HepG2 (cell line): ENCODE results near the gene LMNA. TPM values are rescaled to one million over a fixed set of nuclear protein-coding genes. Genes with fewer than 3 reads are reported as not detected.

Experiments used
- EEA1 ChIP-seq: sonication (generic); formaldehyde crosslinking; IDR thresholded peaks from 2 replicates; pipeline ENCODE4 v1.5.1; 2020; ENCODE audit warnings: mild to moderate bottlenecking, missing genetic modification reagents, borderline replicate concordance
- JARID2 ChIP-seq: sonication (generic); formaldehyde crosslinking; IDR thresholded peaks from 2 replicates; pipeline ENCODE4 v1.8.1; 2023; ENCODE audit warnings: missing genetic modification reagents, inconsistent platforms; ENCODE audit not compliant: insufficient replicate concordance
- MIXL1 ChIP-seq: IDR thresholded peaks from 2 replicates; pipeline ENCODE4 v1.6.1; 2016
- MXI1 ChIP-seq: IDR thresholded peaks from 3 replicates; pipeline ENCODE4 v1.6.1; 2012; ENCODE audit warnings: low read depth, low read length, inconsistent platforms, borderline replicate concordance
- NCOA5 ChIP-seq: sonication (generic); formaldehyde crosslinking; IDR thresholded peaks from 2 replicates; pipeline ENCODE4 v1.4.0; 2020; ENCODE audit warnings: missing genetic modification reagents
- NR1H2 ChIP-seq: sonication (generic); formaldehyde crosslinking; IDR thresholded peaks from 2 replicates; pipeline ENCODE4 v1.8.1; 2022; ENCODE audit warnings: low read depth, missing genetic modification reagents, borderline replicate concordance
- SNAI1 ChIP-seq: sonication (generic); formaldehyde crosslinking; IDR thresholded peaks from 2 replicates; pipeline ENCODE4 v1.5.0; 2020; ENCODE audit warnings: mild to moderate bottlenecking, missing genetic modification reagents, borderline replicate concordance
- TOPORS ChIP-seq: sonication (generic); formaldehyde crosslinking; IDR thresholded peaks from 2 replicates; pipeline ENCODE4 v1.8.0; 2023; ENCODE audit warnings: mild to moderate bottlenecking, missing genetic modification reagents
- ZFP41 ChIP-seq: sonication (generic); formaldehyde crosslinking; IDR thresholded peaks from 2 replicates; pipeline ENCODE4 v1.4.0; 2020; ENCODE audit warnings: mild to moderate bottlenecking, missing genetic modification reagents, borderline replicate concordance
- ZNF121 ChIP-seq: sonication (generic); formaldehyde crosslinking; IDR thresholded peaks from 2 replicates; pipeline ENCODE4 v1.5.0; 2020; ENCODE audit warnings: mild to moderate bottlenecking, missing genetic modification reagents
- ZNF264 ChIP-seq: sonication (generic); formaldehyde crosslinking; IDR thresholded peaks from 2 replicates; pipeline ENCODE4 v1.4.0; 2020; ENCODE audit warnings: missing genetic modification reagents
- ZNF350 ChIP-seq: sonication (generic); formaldehyde crosslinking; IDR thresholded peaks from 2 replicates; pipeline ENCODE4 v1.4.0; 2020; ENCODE audit warnings: mild to moderate bottlenecking, low read depth, missing genetic modification reagents, borderline replicate concordance
- ZNF550 ChIP-seq: sonication (generic); formaldehyde crosslinking; IDR thresholded peaks from 2 replicates; pipeline ENCODE4 v1.4.0; 2020; ENCODE audit warnings: mild to moderate bottlenecking, missing genetic modification reagents, borderline replicate concordance
- ZNF616 ChIP-seq: sonication (generic); formaldehyde crosslinking; IDR thresholded peaks from 2 replicates; pipeline ENCODE4 v1.5.0; 2020; ENCODE audit warnings: low read depth, mild to moderate bottlenecking, missing genetic modification reagents
- ZNF782 ChIP-seq: sonication (generic); formaldehyde crosslinking; IDR thresholded peaks from 2 replicates; pipeline ENCODE4 v1.4.0; 2020; ENCODE audit warnings: missing genetic modification reagents, mild to moderate bottlenecking, borderline replicate concordance
- ZNF792 ChIP-seq: IDR thresholded peaks from 2 replicates; pipeline ENCODE4 v1.6.1; 2016
- polyA plus RNA-seq, 8 experiments: library from polyadenylated mRNA; depleted of rRNA in 3 of 8; stranded (reverse) in 7 of 8; unstranded in 1 of 8; fragments of >200 nt; fragmentation: Illumina TruSeq in 4 of 8; extraction: Trizol in 4 of 8; gene quantifications; 2 replicates each; pipeline versions ENCODE4 v1.2.1 to v1.2.3, GENCODE V29; 2011 to 2016; ENCODE audit warnings: low read depth in 4 of 8, missing spikeins in 1 of 8, mixed read lengths in 1 of 8; ENCODE audit not compliant: insufficient read depth in 1 of 8
- total RNA-seq, 5 experiments: library from RNA; depleted of rRNA; stranded (reverse); fragments of >200 nt; fragmentation: Illumina TruSeq; extraction: Trizol; gene quantifications; 2 replicates each; pipeline ENCODE4 v1.2.3, GENCODE V29; 2016; ENCODE audit warnings: low read depth in 1 of 5
- TF ChIP-seq, protein P1 (sequence below): sonication (generic); formaldehyde crosslinking; IDR thresholded peaks from 2 replicates; pipeline ENCODE4 v1.5.0; 2020; ENCODE audit warnings: mild to moderate bottlenecking, missing genetic modification reagents
- TF ChIP-seq, protein P2 (sequence below): sonication (generic); formaldehyde crosslinking; IDR thresholded peaks from 2 replicates; pipeline ENCODE4 v1.5.0; 2020; ENCODE audit warnings: mild to moderate bottlenecking, missing genetic modification reagents
- TF ChIP-seq, protein P3 (sequence below): sonication (generic); formaldehyde crosslinking; IDR thresholded peaks from 2 replicates; pipeline ENCODE4 v1.5.1; 2020; ENCODE audit warnings: mild to moderate bottlenecking, missing genetic modification reagents, borderline replicate concordance
- TF ChIP-seq, protein P4 (sequence below): sonication (generic); formaldehyde crosslinking; IDR thresholded peaks from 2 replicates; pipeline ENCODE4 v1.4.0; 2020; ENCODE audit warnings: missing genetic modification reagents, borderline replicate concordance

LMNA gene
- total and polyA plus RNA-seq, 2 of the 13 experiments (the other 11 are each of a cell fraction or from before 2014, with no cell fraction given) = 107 to 225 TPM

DNA sequence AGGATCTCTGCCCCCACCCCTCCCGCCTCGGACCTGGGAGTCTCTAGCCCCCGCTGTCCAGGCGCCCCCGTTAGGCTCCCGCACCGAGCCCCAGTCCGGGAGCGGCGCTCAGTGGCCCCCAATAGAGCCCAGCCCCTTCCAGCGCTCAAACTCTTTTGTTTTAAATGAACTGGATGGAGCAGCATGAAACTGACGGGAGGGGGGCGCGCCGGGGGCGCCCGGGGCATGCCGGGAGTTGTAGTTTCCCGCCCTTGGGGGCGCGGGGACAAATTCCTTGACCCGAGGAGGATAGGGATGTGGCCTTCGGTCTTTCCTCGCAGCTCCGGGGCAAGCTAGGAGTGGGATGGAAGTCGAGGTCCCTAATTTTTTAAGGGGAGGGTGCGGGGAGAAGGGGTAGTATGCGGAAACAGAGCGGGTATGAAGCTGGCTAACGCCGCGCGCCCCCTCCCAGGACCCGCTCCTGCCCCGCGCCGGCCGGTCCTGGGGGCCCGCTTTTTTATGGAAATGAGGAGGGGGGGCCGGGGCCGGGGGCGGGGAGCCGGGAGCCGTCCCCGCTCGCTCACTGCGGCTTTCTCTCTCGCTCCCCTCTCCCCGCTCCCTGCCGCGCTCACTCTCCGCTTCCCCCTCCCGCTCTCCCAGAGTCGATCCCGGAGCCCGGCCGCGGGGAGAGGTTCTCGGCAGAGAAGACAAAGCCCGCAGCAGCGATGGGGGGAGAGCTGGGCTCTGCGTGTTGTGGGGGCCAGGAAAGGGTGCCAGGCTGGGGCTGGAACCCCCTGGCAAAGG lies 32.0 kb upstream of the LMNA start, which contains the start of gene MEX3A (continued):
- no peak for TF ChIP-seq ZNF550 (CRISPR knock-in tag)
- TF ChIP-seq ZNF350 (CRISPR knock-in tag) = no peak
- TF ChIP-seq, protein P1, sequence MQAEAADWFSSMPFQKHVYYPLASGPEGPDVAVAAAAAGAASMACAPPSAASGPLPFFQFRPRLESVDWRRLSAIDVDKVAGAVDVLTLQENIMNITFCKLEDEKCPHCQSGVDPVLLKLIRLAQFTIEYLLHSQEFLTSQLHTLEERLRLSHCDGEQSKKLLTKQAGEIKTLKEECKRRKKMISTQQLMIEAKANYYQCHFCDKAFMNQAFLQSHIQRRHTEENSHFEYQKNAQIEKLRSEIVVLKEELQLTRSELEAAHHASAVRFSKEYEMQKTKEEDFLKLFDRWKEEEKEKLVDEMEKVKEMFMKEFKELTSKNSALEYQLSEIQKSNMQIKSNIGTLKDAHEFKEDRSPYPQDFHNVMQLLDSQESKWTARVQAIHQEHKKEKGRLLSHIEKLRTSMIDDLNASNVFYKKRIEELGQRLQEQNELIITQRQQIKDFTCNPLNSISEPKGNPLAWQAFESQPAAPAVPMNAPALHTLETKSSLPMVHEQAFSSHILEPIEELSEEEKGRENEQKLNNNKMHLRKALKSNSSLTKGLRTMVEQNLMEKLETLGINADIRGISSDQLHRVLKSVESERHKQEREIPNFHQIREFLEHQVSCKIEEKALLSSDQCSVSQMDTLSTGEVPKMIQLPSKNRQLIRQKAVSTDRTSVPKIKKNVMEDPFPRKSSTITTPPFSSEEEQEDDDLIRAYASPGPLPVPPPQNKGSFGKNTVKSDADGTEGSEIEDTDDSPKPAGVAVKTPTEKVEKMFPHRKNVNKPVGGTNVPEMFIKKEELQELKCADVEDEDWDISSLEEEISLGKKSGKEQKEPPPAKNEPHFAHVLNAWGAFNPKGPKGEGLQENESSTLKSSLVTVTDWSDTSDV (CRISPR knock-in tag) = no peak
- no peak for TF ChIP-seq SNAI1
- no peak for TF ChIP-seq ZNF264
- TF ChIP-seq, protein P2, sequence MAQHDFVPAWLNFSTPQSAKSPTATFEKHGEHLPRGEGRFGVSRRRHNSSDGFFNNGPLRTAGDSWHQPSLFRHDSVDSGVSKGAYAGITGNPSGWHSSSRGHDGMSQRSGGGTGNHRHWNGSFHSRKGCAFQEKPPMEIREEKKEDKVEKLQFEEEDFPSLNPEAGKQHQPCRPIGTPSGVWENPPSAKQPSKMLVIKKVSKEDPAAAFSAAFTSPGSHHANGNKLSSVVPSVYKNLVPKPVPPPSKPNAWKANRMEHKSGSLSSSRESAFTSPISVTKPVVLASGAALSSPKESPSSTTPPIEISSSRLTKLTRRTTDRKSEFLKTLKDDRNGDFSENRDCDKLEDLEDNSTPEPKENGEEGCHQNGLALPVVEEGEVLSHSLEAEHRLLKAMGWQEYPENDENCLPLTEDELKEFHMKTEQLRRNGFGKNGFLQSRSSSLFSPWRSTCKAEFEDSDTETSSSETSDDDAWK (CRISPR knock-in tag) = no peak
- no peak for TF ChIP-seq ZNF616 (CRISPR knock-in tag)
- TF ChIP-seq, protein P3, sequence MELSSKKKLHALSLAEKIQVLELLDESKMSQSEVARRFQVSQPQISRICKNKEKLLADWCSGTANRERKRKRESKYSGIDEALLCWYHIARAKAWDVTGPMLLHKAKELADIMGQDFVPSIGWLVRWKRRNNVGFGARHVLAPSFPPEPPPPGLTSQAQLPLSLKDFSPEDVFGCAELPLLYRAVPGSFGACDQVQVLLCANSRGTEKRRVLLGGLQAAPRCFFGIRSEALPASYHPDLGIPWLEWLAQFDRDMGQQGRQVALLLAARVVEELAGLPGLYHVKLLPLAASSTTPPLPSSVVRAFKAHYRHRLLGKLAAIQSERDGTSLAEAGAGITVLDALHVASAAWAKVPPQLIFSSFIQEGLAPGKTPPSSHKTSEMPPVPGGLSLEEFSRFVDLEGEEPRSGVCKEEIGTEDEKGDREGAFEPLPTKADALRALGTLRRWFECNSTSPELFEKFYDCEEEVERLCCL (CRISPR knock-in tag) = no peak
- TF ChIP-seq, protein P4, sequence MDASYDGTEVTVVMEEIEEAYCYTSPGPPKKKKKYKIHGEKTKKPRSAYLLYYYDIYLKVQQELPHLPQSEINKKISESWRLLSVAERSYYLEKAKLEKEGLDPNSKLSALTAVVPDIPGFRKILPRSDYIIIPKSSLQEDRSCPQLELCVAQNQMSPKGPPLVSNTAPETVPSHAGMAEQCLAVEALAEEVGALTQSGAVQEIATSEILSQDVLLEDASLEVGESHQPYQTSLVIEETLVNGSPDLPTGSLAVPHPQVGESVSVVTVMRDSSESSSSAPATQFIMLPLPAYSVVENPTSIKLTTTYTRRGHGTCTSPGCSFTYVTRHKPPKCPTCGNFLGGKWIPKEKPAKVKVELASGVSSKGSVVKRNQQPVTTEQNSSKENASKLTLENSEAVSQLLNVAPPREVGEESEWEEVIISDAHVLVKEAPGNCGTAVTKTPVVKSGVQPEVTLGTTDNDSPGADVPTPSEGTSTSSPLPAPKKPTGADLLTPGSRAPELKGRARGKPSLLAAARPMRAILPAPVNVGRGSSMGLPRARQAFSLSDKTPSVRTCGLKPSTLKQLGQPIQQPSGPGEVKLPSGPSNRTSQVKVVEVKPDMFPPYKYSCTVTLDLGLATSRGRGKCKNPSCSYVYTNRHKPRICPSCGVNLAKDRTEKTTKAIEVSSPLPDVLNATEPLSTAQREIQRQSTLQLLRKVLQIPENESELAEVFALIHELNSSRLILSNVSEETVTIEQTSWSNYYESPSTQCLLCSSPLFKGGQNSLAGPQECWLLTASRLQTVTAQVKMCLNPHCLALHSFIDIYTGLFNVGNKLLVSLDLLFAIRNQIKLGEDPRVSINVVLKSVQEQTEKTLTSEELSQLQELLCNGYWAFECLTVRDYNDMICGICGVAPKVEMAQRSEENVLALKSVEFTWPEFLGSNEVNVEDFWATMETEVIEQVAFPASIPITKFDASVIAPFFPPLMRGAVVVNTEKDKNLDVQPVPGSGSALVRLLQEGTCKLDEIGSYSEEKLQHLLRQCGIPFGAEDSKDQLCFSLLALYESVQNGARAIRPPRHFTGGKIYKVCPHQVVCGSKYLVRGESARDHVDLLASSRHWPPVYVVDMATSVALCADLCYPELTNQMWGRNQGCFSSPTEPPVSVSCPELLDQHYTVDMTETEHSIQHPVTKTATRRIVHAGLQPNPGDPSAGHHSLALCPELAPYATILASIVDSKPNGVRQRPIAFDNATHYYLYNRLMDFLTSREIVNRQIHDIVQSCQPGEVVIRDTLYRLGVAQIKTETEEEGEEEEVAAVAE = 0 out of 2 replicates have a peak, but pooled peaks have one; percentile 13
- TF ChIP-seq ZNF792 (CRISPR knock-in tag) = peak; percentile 58; the same call in 1 of the 2 replicates
- no peak for TF ChIP-seq ZNF782 (CRISPR knock-in tag)
- no peak for TF ChIP-seq TOPORS (CRISPR knock-in tag)
- TF ChIP-seq EEA1 (CRISPR knock-in tag) = no peak
- TF ChIP-seq ZNF121 (CRISPR knock-in tag) = no peak
- no peak for TF ChIP-seq JARID2 (CRISPR knock-in tag)
- TF ChIP-seq ZFP41 = no peak
- no peak for TF ChIP-seq NR1H2
- TF ChIP-seq NCOA5 (CRISPR knock-in tag) = no peak
- no peak for TF ChIP-seq MIXL1
- TF ChIP-seq MXI1 = peak; percentile 87; the same call in 2 of the 3 replicates
